C4-2B (cell line): ENCODE results near the gene ADORA2A.

Source experiments
- H3K27ac ChIP-seq: fragments of 450-650 bp; 2 replicates; pipeline ENCODE4 v1.5.1; 2017
- ZFX ChIP-seq: fragments of 450-650 bp; IDR thresholded peaks from 2 replicates; pipeline ENCODE4 v1.6.1; 2017
- TF ChIP-seq, protein P1 (sequence below): fragments of 450-650 bp; conservative IDR thresholded peaks from 2 replicates; pipeline ENCODE4 v1.5.1; 2017; ENCODE audit warnings: mild to moderate bottlenecking

Gene ADORA2A

DNA sequence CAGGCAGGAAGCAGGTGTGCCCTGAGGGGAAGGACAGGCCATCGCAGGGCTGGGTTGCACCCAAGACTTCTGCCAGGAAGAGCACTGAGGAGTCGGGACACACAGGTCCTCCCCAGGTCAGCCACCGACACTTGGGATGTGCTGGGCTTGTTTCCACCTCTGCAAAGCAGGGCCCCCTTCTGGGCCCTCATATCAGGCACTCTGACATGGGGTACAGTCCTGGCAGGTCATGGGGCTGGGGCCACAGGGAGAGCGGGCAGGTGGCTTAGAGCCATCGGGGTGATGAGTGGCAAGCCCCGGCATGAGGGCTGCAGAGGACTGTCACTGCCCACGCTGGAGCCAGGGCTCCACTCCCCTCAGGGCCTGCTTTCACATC is 7.9 kb upstream of the ADORA2A start:
- TF ChIP-seq ZFX: no peak
- TF ChIP-seq, protein P1, sequence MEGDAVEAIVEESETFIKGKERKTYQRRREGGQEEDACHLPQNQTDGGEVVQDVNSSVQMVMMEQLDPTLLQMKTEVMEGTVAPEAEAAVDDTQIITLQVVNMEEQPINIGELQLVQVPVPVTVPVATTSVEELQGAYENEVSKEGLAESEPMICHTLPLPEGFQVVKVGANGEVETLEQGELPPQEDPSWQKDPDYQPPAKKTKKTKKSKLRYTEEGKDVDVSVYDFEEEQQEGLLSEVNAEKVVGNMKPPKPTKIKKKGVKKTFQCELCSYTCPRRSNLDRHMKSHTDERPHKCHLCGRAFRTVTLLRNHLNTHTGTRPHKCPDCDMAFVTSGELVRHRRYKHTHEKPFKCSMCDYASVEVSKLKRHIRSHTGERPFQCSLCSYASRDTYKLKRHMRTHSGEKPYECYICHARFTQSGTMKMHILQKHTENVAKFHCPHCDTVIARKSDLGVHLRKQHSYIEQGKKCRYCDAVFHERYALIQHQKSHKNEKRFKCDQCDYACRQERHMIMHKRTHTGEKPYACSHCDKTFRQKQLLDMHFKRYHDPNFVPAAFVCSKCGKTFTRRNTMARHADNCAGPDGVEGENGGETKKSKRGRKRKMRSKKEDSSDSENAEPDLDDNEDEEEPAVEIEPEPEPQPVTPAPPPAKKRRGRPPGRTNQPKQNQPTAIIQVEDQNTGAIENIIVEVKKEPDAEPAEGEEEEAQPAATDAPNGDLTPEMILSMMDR: no peak
- no peak overlapping the region for H3K27ac ChIP-seq

DNA sequence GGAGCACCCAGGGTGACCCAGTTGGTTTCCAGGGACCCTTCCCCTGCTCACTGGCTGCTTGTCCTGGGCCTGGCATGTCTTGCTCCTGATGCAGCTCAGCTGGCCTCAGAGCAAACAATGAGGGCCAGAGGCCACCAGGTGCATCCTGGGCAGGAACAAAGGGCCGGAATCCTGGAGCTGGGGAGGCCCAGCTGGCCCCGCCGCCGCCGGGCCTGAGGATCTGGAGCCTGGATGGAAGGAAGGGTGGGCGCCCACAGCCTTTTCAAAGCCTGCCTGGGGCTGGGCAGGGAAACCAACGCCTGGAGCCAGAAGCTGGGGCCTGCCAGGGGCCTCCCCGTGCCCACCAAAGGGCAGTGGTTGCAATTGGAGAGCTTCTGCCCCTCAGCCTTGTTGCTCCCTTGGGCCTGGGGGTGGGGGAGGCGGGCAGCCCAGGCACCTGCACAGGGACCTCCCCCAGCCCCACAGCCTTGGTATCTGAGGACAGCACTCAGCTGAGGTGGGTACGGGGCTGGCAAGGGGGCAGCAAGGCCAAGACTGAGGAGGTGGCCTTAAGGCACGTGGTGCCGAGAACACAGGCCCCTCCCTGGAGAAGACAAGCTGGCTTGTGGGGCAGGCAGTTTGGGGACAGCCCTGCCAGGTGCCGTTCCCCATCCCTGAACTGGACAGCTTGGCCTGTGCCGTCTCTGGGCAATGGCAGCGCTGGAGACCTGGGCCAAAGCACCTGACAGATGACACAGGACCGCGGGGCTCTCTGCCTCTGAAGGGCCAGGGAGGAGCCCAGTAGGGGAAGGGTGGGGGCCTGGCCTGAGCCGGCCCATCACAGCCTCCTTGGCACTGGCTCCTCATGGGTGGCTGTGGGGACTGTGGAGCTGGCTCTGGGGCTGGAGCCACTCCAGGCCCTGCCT is 7.1 kb upstream of the ADORA2A start:
- no peak overlapping the region for H3K27ac ChIP-seq
- TF ChIP-seq, protein P1: no peak
- TF ChIP-seq ZFX: no peak

DNA sequence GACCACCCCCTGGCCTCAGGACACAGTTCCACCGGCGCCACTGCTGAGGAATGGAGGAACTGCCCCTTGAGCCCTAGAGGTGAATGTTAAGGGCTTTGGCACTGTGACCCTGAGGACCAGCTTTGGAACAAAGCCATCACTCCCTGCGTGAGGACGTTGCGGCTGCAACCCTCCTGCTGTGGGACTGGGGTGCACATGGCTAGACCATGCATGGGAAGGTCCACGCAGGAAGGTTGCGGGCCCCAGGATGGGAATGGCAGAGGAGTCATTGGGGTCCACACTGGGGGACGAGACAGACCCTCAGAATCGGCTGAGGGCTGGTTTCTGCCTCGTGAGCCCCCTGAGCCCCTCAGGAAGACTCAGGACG is 6.4 kb upstream of the ADORA2A start:
- TF ChIP-seq, protein P1: no peak
- no peak for TF ChIP-seq ZFX
- H3K27ac ChIP-seq: no peak overlapping the region

DNA sequence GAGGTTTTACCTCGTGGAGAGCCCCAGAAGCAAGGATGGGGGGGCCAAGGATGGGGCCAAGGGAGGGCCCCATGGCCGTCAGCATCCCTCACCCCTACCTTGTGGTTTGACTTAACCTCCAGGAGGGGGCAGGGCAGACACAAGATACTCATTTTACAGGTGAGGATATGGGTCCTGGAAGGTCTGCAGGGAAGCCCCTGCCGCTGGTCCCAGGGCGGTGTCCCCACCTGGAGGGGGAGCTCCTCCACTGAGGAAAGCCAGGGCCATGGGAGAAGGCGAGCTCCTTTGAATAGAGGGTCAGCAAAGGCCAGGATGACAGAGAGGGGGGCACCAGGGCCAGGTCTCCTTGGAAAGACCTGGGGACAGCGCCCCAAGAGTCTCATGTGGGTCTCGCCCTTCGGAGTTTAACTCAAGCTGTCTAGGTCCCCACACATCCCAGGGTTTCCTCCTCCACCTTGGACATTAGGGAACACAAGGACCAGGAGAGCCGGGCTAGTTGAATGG is 5.9 kb upstream of the ADORA2A start:
- H3K27ac ChIP-seq: no peak overlapping the region
- TF ChIP-seq, protein P1: no peak
- no peak for TF ChIP-seq ZFX

DNA sequence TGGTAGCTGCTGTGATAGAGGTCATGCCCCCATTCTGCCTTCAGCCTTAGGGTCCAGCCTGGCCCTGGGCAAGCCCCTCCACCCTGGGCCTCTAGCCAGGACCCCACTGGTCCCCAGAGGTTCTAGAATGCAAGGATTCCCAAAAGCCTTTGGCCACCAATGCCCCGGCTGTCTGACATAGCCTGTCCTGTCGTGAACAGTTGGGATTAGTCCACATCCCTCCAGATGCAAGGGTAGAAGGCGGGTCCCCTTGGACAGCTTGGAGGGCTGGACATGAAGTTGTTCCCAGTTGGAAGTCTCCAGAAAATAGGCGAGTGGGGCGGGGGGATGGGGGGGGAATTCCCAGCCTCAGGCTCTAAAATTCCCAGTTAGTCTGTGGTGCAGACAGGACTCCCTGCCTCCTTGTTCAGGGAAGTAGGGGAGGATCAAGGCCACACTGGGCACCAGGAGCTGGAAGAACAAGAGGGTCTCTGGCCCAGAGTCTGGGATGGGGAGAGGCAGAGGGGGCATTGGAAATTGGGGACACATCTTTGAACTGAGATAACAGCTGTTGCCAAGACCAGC is 5.2 kb upstream of the ADORA2A start:
- no peak for TF ChIP-seq ZFX
- TF ChIP-seq, protein P1: no peak
- H3K27ac ChIP-seq: no peak overlapping the region

DNA sequence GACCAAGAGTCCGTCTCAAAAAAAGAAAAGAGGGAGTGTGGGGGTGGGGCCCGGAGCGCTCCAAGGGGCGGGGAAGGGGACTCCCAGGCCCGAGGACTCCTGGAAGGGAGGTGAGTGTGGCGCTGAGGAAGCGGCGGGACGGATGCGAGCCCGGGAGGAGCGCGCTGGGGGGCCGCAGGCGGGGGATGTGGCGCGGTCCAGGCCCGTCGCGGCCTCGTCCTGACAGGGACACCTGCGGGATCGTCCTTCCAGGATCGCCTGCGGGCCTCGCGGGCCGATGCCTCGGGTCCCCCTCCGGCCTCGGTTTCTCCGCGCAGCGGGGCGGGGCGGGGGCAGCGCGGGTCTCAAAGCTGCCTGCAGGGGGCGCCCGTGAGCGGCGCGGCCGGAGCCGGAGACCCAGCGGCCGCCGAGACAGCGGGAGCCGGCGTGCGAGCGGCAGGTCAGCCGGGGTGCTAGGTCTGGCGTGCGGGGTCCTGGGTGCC is 3.8 kb upstream of the ADORA2A start:
- H3K27ac ChIP-seq: no peak overlapping the region
- no peak for TF ChIP-seq ZFX
- TF ChIP-seq, protein P1: peak; percentile 92
